ENCODE data around the gene FFAR4.

Gene FFAR4

DNA sequence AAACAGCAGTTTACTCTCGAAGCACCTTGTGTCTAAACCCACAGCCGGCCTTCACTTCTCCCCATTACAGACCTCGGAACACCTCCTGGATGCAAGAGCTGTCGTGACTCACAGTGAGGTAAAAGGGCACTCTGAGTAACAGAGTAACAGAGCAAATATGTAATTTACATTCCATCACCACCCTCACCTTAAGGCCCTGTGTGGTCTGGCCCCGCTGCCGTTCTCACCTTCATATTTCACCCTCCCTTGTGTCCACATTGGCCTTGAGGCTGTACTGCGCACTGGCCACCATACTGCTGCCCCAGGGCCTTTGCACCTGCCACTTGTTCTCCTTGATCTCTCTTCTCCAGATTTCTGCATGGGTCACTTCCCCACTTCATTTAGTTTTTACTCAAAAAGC is 12.6 kb downstream of the FFAR4 start:
- no peak overlapping the region for H3K4me3 ChIP-seq
- no peak for DNase-seq
- no peaks in the 10 kb centered on the region for H3K4me1 ChIP-seq
- H3K9me3 ChIP-seq, result peaks cover 0 to 6% (median 0%) of the 10 kb centered on the region in 3 donors
- peaks cover 0 to 7% of the 10 kb centered on the region in 2 donors for H3K27me3 ChIP-seq
- TF ChIP-seq, protein P1, sequence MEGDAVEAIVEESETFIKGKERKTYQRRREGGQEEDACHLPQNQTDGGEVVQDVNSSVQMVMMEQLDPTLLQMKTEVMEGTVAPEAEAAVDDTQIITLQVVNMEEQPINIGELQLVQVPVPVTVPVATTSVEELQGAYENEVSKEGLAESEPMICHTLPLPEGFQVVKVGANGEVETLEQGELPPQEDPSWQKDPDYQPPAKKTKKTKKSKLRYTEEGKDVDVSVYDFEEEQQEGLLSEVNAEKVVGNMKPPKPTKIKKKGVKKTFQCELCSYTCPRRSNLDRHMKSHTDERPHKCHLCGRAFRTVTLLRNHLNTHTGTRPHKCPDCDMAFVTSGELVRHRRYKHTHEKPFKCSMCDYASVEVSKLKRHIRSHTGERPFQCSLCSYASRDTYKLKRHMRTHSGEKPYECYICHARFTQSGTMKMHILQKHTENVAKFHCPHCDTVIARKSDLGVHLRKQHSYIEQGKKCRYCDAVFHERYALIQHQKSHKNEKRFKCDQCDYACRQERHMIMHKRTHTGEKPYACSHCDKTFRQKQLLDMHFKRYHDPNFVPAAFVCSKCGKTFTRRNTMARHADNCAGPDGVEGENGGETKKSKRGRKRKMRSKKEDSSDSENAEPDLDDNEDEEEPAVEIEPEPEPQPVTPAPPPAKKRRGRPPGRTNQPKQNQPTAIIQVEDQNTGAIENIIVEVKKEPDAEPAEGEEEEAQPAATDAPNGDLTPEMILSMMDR (IDR thresholded peaks at IDR 0.05), result no peak
- intact Hi-C loops (cut with DNase I; ENCODE audit: low total_unique reads), result no loop called here
- no peak overlapping the region for H3K27ac ChIP-seq
- H3K36me3 ChIP-seq, result no peaks in the 10 kb centered on the region

DNA sequence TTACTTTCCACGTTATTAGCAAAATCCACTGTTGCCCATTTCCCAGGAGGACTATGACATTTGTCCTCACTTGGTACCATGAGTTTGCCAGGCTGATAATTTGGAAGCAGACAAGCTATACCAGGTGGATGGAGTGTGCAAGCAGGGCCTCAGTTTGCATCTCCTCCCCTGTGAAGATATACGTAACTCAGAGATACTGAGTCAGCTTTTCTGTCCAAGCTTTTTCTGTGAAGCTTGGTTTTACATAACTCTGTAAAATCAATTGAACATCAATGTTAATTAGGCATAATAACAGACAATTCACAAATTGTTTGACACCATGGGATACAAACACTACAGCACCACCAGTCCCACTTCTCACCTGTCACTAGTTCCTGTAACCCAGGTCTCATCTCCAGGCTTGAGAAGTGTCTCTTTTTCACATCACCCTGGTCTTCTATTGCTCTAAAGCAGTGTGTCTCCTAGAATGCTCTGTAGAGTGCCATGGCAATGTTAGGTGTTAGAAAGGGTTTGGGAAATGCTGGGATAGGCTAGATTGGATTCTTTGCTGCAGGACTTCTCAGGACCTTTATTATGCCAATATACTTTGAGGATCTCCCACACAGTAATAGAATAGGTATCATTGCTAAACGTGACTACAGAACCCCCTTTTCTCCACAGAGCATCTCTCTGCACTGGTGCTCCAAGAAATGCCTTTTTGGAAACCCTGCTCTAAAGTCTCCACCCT is 13.7 kb downstream of the FFAR4 start:
- Histone ChIP-seq H3K27me3 (peaks cover 0 to 7% of the 10 kb centered on the region in 2 donors), H3K4me1 (no peaks in the 10 kb centered on the region), H3K36me3 (no peaks in the 10 kb centered on the region), H3K27ac (no peak overlapping the region), H3K4me3 (no peak overlapping the region), H3K9me3 (peaks cover 0 to 6% (median 0%) of the 10 kb centered on the region in 3 donors)
- intact Hi-C loops (cut with DNase I; ENCODE audit: low total_unique reads), result no loop called here
- DNase-seq, result no peak
- TF ChIP-seq, protein P1 (IDR thresholded peaks at IDR 0.05), result no peak

DNA sequence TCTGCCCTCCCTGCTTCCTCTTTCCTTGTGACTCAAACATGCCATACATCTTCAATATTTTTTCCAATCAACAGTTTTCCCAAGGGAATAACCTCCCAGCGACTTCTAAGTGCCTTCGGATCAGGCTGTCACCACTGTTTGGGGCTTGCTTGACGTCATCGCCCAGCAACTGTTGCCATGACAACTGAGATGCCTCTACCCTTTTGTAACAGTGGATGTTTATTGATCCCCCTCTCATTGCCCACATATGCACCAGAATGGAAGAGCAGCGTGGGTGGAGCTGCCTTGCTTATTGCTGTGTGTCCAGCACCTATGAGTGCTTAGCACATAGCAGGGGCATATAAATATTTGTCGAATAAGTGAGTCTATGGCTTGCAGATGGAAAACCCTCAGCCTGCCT is 14.4 kb downstream of the FFAR4 start:
- TF ChIP-seq, protein P1 (IDR thresholded peaks at IDR 0.05), result no peak
- Histone ChIP-seq H3K27me3 (peaks cover 0 to 7% of the 10 kb centered on the region in 2 donors), H3K4me3 (no peak overlapping the region), H3K9me3 (peaks cover 0 to 6% (median 0%) of the 10 kb centered on the region in 3 donors), H3K36me3 (no peaks in the 10 kb centered on the region), H3K27ac (no peak overlapping the region), H3K4me1 (no peaks in the 10 kb centered on the region)
- DNase-seq, result no peak
- intact Hi-C loops (cut with DNase I; ENCODE audit: low total_unique reads), result no loop called here

DNA sequence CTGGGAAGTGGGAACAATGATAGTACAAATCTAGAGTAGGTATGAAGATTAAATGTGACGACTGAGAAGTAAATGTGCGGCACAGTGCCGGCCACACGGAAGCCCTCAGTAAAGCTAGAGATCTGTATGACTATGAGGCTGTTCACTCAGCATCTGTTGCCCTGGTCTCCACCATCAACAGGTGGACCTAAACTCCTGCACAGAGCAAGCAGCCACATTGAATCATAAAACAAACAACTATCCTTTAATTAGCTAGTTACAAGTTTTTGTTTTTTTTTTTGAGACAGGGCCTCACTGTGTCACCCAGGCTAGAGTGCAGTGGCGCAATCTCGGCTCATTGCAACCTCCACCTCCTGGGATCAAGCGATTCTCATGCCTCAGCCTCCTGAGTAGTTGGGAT is 18.0 kb downstream of the FFAR4 start:
- Histone ChIP-seq H3K4me3 (no peak overlapping the region), H3K9me3 (peaks cover 0 to 6% (median 0%) of the 10 kb centered on the region in 3 donors), H3K36me3 (no peaks in the 10 kb centered on the region), H3K4me1 (no peaks in the 10 kb centered on the region), H3K27me3 (peaks cover 0 to 8% of the 10 kb centered on the region in 2 donors), H3K27ac (no peak overlapping the region)
- DNase-seq, result no peak
- intact Hi-C loops (cut with DNase I; ENCODE audit: low total_unique reads), result no loop called here
- TF ChIP-seq, protein P1 (IDR thresholded peaks at IDR 0.05), result no peak

DNA sequence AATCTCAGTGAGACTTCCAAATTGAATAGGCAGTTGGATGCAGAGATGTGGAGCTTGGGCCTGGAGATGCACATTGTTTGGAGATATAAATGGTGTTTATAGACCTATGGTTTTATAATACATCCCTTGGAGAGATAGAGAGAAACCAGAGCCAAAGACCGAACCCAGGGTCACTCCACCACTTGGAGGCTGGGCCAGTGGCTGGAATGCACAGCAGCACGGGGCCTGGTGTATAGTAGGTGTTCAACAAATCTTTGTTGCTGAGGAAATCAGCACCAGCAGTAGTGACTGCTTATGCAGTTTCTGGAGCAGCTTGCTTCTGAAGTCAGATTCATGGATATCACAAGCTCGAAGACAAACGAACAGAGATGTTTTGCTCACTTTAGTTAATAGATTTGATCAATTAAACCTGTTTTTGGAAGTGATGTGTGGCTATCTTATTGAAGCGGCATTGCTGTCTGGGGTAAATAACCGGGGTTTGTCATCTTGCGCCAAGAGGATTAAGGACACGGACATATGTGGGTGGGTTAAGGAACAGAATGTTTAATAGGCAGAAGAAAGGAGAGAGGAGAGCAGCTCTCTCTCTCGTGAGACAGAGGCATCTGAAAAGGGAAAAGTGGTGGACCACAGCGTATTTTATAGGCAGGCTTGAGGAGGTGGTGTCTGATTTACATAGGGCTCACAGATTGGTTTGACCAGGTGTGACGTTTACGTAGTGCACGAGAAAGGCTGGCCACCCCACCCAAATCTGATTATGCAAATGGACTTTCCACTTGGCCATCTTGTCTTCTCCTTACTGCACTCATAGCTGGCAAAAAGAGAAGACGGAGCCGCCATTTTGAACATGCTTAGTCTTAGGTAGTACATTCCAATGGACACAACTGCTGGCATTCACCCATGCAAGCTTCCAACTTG is 23.4 kb downstream of the FFAR4 start:
- no peak overlapping the region for H3K27ac ChIP-seq
- H3K36me3 ChIP-seq, result no peaks in the 10 kb centered on the region
- H3K27me3 ChIP-seq, result peaks cover 0 to 3% of the 10 kb centered on the region in 2 donors
- no peak overlapping the region for H3K4me3 ChIP-seq
- no peaks in the 10 kb centered on the region for H3K4me1 ChIP-seq
- intact Hi-C loops (cut with DNase I; ENCODE audit: low total_unique reads), result no loop called here
- no peak for DNase-seq
- H3K9me3 ChIP-seq, result no peaks in the 10 kb centered on the region
- TF ChIP-seq, protein P1 (IDR thresholded peaks at IDR 0.05), result no peak
